EH (cell line): Measurements from ENCODE around the gene DYNLRB1.

Experiments
- DNase-seq: peaks from one replicate; pipeline ENCODE4 v3.0.0-alpha.2; 2015; ENCODE audit warnings: low read depth

DYNLRB1 gene

DNA sequence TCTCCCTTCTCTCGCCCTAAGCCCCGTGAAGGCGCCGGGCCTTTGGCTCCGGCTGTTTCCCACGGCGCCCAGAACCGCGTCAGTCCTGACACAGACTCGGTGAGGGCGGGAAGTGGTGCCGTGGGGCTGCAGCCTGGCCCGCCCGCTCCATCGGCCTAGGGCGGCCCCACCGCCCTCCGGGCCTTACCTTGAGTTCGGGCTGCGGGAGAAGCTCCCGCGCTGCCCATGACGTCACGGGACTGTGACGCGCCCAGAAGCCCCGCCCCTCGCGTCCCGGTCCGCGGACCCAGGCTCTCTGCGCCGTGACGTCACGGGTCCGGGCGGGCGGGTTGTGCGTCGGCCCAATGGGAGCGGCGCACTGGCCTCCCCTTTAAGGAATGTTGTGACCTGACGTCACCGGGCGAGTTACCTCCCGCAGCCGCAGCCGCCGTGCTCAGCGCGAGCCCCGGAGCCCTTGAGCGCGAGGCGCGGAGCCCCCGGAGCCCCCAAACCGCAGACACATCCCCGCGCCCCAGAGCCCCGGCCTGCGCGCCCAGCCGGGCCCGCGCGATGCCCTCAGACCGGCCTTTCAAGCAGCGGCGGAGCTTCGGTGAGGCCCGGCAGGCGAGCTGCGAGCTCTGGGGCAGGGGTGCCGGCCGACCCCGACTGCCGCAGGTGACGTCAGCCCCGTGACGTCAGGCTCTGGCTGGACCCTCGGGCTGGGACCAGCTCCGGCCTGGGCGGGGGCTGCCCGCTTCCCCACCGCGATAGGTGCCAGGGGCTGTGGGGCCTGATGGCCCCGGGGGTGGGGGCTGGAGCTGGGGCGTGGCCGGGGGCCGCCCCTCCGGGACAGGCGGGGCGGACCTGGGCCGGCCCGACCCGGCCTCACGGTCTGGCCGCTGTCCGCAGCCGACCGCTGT is 42.3 kb downstream of the DYNLRB1 start, which contains the start of gene MAP1LC3A:
MAP1LC3A (plus strand) TSS at position 399 of the 899 bp plus-strand sequence; CDS start at position 550, 151 bp downstream.
- peak; percentile 95 for DNase-seq

DNA sequence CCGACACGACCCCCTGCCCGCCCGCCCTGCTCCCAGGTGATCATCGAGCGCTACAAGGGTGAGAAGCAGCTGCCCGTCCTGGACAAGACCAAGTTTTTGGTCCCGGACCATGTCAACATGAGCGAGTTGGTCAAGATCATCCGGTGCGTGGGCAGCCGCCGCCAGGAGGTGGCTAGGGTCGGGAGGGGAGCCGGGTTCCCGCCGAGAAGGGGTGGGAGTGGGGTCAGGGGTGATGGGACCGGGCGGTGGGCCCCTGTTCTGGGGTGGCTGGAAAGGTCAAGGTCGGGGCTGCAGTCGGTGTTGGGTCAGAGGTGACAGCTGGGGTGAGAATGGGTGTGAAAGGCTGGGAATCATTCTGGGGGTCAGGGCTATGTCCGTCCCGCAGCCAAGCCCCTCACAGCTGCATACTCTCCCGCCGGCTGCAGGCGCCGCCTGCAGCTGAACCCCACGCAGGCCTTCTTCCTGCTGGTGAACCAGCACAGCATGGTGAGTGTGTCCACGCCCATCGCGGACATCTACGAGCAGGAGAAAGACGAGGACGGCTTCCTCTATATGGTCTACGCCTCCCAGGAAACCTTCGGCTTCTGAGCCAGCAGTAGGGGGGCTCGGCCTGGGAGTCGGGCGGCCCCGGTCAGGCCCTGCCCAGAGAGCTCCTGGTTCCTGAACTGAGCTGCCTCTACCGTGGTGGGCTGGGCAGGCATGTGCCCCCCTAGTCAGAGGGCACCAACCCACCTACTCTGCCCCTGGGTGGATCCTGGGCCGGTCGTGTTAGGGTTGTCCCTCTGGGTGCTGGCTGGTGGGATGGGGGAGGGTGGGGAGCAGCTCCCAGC is 43.3 kb downstream of the DYNLRB1 start:
- no peak for DNase-seq

GRCh38 chr20:34560141-34560523 is 43.9 kb downstream of the DYNLRB1 start:
- no peak for DNase-seq

DNA sequence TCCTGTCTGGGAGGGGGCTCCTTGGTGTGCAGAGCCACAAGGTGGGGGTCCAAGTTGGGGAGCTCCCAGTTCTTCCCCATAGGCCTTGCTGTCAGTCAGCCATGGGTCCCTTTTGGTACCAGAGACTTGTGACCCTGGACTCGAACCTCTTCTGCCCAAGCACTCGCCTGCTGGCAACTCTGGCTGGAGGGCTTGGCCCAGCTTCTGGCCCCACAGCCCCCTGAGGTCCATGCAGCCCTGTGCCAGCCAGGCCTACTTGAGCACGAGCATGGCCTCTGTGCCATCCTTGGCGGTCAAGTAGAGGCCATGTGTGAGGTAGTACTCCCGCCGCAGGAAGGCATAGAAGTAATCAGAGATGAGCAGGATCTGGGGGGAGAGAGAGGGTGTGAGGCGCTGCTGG is 44.4 kb downstream of the DYNLRB1 start:
- no peak for DNase-seq

DNA sequence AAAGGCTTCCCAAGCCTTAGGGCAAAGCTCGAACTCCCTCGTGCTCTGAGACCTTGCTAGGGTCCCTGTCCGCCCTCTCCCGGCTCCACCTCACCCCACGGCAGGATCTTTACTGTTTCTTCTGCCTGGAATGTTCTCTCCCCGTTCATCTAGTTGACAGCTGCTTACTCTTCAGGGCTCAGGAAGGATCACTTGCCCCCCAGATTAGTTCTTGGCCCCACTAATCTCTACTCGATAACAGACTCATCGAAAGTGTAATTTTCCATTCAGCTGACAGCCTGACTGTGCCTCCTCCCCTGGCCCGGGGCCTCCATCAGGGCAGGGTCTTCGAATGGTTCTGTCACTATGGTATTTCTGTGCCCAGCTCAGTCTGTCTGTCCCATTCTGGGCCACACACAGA is 45.4 kb downstream of the DYNLRB1 start:
- DNase-seq: no peak

DNA sequence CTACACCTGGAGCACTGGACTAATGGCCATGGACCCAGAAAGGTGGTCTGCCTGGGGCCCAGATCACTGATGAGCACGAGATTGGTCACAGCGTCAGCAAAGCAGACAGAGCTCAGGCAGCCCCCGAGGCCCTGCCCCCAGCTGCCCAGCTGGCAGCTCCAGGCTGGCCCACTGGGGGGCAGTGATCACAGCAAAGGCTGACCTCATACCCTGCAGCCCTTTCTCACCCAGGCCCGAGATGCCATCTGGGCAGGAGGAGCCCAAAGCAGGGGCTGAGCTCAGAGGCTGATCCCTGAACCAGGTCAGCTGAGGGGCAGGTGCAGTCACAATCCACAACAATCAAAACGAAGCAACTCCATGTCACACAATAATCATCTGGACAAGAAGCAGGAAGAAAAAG is 46.4 kb downstream of the DYNLRB1 start:
- DNase-seq: peak; percentile 41

- no peak for DNase-seq
Observed at GRCh38 chr20:34564833-34565232, 48.6 kb downstream of the DYNLRB1 start.

DNA sequence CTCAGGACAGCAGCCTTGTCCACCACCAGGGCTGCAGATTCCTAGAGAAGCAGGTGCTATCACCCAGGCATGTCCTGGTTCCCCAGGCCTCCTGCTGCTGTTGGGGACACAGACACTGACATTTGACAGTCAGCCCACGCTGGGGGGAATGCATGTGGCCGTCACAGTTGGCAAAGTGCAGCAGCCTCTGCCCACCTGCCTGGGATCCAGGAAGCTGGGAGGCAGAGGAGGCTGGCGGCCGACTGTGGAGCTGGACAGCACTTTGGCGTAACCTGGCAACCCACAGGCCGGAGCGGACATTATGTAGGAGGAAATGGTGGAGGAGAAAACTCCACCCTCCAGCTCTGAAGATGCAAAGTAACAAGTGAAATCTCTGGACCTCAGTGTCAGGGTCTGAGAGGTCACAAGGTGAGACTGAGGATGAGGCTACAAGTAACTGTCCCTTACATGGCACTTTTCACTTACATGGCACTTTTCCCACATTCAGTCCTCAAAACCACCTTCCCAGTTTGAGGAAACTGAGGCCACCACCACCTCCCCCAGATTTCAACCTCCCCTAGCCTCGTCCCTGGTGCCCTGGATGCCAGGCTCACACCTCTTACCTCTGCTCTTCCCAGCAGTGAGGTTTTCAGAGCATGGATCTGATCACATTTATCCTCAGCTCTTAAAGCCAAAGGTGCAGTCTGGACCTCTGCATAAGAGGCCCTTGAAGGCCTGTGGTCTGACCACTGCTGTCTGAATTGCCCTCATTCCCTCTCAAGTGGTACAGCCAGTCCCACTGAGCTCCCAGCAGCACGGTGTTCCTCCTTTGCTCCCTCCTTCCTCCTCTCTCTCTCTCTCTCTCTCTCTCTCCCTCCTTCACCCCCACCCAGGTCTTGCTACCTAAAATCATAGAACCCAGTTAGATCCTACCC is 51.0 kb downstream of the DYNLRB1 start:
- no peak for DNase-seq

DNA sequence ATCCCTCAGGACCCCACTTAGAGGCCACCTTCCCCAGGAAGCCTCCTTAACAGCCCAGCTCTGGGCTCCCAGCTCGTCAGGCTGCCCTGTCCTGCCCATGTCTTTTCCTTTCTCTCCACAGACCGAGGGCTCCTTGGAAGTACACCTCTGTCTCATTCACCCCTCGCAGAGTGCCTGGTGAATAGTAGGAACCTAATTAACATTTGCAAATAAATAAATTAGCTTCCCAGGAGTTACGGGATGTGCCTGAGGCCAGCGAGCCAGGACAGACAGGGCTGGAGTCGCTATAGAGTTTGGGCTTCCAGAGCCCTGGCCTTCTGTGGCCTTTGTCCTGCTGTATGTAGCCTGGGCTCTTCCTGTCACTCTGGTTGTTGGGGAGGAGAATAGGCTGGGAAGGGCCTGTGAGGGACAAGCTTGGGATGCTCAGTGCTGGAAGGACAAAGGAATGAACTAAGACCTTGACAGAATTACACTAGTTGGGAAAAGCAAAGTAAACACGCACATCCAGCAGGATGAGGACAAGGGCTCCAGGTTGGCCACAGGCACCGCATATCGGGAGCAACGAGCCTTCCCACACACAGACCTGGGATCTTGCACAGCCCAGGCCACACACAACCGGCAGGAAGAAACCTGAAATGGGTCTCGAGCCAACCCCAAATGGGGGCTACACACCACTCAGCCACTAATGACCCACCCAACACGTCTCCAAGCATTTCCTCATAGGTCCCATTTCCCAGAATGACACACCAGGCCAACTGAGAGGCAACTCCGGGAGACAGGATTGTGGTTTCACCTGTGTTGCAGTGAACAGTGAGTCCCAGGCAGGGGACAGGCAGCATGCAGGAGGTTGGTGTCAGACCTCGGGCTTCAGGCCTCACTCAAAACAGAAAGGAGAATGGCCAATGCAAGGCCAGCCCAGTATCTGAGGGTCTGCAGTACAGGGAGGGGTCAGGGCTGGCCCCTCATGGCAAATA is 52.0 kb downstream of the DYNLRB1 start:
- no peak for DNase-seq

- DNase-seq: no peak
Observed at GRCh38 chr20:34569598-34569997, 53.4 kb downstream of the DYNLRB1 start.

GRCh38 chr20:34570859-34571306 is 54.7 kb downstream of the DYNLRB1 start:
- DNase-seq: peak; percentile 79

DNA sequence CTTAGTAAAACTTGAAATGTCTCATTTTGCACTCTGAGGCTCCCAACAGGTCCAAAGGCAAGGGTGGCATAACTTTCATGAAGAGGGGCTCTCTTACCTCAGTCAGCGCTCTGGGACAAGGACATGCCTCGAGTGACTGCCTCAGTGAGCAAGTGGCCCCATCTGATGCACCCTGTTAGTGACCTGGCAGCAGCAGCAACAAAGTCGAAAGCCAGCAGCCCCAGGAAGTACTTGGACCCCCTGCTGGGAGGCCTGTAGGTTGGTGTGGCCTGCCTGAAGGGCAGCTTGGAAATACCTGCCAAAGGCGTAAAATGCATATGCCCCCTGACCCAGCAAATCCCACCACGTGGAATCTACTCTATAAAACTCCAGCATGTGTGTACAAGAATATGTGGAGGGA is 55.5 kb downstream of the DYNLRB1 start:
- DNase-seq: no peak

DNA sequence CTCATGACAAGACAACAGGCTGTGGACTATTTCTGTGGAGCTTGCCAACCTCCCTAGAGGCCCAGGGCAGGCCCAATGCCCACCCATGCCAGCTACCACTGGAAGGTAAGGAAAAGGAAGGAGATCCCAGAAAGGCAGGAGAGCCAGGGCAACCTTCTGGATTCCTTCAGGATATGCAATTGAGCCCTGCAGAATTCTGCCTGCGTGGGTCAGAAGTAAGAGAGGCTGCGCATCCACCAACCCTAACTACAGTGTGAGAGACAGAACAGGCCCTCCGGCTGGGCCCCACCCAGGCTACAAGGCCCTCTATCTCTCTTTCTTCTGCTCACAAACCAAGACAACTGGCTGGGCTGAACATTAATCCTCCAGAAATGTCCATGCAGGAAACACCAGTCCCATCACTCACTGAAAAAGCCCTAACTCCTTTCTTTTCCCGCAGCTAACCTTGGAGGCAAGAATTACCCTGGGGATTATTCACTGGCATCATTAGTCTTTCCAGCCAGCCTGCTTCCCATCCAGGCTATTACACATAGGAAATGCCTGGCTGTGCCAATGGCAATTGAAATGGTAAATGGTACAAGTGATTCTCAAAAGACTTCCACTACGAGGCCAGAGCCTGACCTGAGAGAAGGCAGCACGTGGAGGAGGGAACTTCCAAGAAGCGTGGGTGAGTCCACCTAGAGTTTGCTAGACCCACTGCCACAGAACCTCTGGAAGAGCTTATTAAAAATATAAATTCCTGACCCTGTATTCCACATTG is 57.5 kb downstream of the DYNLRB1 start:
- DNase-seq: no peak

DNA sequence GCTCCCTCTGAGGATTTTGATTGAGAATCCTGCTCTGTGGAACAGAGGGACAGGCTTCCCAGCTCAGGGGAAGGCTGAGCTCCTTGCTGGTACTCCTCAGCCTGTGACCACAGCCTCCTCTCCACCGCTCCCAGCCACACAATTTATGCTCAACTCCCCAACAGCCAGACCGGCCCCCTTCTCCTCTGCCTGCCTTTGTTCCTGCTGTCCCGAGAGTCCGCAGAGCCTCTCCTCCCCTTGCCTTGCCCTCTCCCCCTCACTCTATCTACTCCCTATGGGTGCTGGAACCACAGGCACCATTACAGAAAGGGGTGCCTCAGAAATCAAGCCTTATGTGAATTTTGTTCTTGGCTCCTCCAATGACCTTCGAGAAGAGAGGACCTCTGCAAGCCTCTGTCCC is 58.2 kb downstream of the DYNLRB1 start:
- no peak for DNase-seq

GRCh38 chr20:34574861-34575260 is 58.6 kb downstream of the DYNLRB1 start:
- no peak for DNase-seq

GRCh38 chr20:34575271-34575670 is 59.0 kb downstream of the DYNLRB1 start:
- no peak for DNase-seq

DNA sequence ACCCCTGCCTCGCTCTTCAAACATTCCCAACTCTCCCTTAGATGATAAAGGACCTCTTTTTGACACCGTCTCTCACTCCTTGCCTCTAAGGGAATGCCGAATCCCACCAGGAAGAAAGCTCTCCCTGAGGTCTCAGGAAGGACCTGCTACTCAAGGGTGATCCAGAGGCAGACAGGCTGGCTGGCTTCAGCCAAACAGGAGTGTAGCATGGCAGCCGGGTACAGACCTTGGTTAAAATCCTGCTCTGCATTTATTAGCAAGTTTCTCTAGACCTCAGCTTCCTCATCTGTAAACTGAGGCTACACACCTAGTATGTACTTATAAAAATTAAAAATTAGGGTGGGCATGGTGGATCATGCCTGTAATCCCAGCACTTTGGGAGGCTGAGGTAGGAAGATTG is 59.5 kb downstream of the DYNLRB1 start:
- no peak for DNase-seq

- DNase-seq: no peak
Observed at GRCh38 chr20:34577061-34577460, 60.8 kb downstream of the DYNLRB1 start.

- DNase-seq: no peak
Observed at GRCh38 chr20:34578025-34578424, 61.8 kb downstream of the DYNLRB1 start.

- DNase-seq: no peak
Observed at GRCh38 chr20:34578521-34578920, 62.3 kb downstream of the DYNLRB1 start.
